NCI-H226 (cell line): ENCODE results near the gene NSMCE1.

Experiments
- DNase-seq: peaks from one replicate; pipeline ENCODE4 v3.0.0-alpha.2; 2015

NSMCE1 gene

DNA sequence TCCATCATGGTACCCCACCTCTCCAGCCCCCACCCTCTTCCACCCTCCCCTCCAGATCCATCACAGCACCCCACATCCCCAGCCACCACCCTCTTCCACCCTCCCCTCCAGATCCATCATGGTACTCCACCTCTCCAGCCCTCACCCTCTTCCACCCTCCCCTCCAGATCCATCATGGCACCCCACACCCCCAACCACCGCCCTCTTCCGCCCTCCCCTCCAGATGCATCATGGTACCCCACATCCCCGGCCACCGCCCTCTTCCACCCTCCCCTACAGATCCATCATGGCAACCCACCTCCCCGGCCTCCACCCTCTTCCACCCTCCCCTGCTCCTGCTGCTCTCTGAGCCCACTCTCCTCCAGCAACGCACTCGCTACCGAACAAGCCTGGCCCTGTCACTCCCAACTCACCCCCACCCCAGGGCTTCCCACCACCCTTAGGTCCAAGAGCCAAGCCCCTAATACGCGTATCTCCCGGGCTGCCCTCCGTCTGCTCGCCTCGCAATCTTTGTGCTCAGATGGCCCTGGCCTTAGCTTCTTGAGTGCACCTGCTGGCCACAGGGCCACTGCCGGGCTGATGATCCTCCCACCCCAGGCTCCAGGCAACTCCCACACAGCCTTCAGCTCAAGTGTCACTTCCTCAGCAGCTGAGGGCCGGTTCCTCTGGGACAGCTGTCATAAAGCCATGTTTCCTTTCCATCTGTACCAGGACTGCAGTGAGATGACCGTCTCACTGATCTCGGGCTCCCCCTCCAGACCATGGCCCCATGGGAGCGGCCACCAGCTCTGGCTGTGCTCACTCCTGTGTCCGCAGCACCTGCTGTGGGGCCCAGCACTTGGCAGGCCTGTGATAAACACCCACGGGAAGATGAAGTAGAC lies 39.7 kb downstream of the NSMCE1 start:
- no peak for DNase-seq

DNA sequence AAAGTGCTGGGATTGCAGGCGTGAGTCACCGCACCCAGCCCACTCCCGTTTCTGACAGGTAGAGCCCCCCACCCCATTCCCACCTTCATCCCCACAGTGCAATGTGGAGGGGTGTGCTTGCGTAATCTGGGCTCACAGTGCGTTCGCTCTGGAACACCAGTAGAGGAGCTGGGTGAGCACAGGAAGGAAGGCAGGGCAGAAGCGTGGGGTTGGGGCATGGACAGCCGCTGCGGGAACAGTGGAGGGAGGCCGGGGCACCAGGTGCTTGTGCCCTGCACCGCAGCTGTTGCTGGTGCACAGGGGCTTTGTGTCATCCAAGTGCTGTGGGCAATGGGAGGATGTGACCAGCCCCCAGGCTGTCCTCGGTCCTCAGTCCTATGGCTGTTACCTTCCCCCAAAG lies 40.5 kb downstream of the NSMCE1 start:
- no peak for DNase-seq

DNA sequence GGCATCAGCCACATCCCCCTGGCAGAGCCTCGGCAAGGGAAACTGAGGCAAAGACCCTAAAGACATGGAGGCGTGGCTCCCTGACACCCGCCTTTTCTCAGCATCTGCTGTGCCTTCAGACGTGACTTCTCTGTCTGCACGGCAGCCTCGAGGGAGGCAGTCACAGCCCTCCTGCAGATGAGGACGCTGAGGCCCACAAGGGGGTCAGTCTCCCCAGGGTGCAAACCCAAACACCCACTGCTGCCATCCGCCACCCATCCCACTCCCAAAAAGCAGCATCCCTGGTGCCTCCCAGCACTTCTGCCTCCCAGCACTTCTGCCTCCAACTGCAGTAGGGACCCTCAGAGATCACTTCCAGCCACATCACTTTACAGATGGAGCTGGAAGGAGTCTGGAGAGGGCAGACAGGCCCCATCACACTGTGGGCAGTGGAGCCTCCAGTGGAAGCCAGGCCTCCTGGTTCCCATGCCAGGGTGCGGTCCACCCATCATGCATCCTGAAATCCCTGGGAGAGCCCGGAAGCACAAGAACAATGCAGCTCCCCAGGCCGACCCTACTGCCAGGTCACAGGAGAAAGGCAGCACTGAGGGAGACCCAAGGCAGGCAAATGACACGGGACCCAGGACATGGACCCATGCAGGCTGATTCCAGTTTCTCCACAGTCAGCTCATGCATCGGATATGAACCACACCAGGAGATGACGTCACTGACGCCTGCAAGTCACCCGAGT lies 41.4 kb downstream of the NSMCE1 start:
- no peak for DNase-seq

DNA sequence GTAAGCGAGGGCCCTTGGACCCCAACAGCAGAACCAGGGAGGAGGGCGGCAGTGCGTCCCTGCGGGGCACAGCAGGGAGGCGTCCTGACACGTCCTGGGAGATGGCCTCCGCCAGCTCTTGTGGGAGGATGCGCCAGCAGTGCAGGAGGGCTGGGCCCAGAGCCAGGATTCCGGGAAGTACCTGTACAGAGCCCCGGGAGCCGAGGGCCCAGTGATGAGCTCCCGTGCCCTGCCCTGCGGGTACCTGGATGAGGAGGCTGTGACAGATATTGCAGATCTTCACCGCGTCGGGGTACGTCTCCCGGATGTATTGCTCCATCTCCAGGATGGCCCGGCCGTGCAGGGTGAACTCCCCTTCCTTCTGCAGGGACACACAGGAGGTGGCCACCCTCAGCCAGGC lies 42.1 kb downstream of the NSMCE1 start:
- no peak for DNase-seq

GRCh38 chr16:27225536-27226360 lies 42.8 kb downstream of the NSMCE1 start:
- no peak for DNase-seq

DNA sequence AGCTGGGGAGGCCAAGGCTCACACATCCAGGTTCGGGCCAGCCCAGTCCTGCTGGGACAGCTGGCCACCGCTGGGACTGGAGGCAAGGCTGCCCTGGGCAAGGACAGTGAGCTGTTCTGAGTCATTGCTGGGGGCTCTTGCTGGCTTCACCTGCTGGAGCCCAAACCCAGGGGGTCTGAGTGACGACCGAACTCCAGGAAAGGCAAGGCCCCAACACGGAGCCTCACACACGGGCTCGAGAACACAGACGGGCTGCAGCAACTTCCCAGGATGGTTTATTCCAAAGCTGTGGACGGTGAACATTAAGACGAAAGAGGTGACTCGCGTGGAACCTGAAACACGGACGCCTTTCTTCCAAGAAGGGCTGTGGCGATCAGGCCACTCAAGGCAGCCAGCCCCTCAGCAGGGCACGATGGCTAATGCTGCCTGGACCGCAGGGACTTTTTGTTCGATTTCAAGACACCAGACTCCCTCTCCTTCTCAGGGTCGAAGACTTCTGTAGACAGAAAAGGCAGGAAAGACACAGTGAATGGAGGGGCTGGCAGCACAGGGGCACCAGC lies 43.8 kb downstream of the NSMCE1 start:
- DNase-seq = no peak

GRCh38 chr16:27224271-27224737 lies 44.3 kb downstream of the NSMCE1 start:
- no peak for DNase-seq

DNA sequence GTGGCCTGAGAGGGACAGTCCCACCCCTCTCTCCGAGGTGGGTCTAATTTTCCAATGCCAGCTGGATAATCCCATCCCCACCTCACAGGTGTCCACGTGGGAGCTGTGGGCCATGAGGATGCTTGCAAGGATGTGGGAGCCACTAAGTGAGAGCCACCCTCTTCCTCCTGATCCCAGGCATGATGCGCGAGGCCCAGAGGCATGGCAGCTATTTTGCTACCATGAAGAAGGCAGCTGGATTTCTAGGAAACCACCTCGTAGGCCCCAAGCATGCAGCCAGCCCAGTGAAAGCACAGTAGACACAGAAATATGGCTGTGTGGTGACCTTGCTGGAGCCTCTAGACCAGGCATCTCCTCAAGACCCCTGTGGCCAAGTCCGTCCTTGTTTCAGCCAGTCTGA lies 44.9 kb downstream of the NSMCE1 start:
- DNase-seq = no peak

GRCh38 chr16:27223226-27223610 lies 45.4 kb downstream of the NSMCE1 start:
- no peak for DNase-seq

DNA sequence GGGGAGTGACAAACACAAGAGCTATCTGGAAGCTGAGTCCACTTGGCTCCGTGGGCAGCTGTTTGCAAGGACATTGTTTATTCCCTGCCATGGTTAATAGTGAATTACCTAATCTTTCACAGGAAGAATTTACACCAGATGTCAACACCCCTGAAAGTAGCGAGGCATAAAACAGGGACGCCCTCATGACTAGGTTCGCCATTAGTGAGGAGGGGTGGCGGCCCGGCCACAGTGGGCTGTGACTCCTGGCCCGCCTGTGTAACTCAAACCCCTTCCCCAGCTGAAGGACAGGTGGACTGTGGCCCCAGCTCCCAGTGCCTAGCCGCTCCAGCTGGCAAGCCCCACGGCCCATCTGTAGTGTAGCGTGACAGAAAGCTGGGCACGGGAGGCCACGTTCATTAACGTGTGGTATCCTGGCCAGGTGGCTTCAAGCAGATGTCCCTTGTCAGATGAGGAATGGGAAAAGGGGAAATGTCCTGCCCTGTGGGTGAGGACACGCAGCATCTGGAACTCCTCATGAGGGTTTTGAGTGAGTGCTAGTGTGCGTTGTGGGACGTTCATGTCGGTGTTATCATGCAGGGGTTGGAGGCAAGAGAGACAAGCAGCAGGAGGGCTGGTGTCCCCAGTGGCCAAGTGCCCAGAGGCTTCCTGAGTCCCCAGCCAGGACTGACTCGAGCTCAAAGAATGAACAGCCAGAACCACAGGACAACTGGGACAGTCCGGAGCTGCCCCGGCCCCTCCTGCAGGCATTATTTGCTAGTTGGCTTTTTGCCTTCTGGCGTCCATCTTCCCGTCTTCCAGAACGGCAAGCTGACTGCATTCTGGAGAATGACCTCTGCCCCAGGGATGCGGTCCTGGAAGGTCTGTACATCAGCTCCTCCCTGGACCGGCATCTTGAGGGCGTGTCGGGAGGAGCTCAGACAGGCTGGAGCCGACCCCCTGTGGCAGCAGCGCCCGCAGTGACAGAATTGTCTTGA lies 46.0 kb downstream of the NSMCE1 start:
- DNase-seq = no peak

DNA sequence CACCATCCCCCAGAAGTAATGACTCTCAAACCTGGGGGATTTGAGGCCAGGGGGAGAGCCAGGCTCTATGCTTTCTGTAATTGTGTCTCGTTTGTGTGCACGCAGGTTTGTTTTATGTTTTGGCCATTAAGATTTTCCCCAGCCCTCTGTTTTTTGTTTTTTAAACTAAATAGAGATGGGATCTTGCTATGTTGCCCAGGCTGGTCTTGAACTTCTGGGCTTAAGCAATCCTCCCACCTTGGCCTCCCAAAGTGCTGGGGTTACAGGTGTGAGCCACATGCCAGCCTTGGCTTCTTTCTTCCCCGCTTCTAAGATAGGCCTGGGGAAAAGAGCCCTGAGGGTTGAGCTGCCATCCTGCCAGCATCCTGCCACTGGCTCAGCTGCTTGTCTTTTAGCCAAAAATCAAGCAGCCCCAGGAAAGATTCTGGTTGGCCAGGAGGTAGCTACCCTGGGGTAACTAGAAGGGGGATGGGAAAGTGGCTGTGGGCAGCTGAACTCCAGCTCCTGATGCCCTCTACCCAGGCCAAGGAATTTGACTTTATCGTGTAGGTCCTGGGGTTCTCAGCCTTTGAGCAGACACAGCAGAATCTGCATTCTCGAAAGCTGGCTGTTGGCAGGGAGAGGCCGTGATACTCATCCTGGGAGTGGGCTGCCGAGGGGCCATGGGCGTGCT lies 46.9 kb downstream of the NSMCE1 start:
- no peak for DNase-seq

DNA sequence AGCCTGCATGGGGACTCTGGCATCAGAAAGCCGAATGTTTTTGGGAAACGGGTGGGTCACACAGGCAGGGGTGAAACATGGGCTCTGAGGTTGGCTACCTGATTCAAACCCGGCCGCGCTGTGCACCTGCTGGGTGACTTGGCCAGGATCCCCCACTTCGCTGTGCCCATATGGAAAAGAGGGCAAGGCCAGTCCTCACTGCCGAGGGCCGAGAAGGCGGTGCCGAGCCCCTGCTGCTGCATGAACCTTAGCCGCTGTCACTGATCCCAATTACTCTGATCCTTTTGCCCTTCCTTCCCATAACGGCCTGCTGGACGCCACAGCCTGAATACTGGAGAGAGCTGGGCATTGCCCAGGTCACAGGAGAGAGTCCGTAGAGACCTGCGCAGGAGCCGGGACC lies 47.6 kb downstream of the NSMCE1 start:
- no peak for DNase-seq

DNA sequence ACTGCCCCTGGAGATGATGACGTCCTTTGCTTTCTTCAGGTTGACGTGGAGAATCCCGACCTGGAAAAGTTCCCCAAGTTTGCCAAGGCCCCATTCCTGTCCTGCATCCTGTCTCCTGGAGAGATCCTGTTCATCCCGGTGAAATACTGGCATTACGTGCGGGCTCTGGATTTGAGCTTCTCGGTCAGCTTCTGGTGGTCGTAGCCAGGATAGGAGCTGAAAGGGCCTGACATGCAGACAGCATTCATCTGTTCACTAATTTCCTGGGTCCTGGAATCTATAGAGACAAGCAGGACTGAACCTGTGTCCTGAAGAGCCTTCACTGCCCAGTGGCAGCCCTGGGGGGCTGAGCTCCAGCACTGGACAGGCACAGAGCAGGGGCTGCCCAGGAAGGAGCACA lies 48.0 kb downstream of the NSMCE1 start:
- no peak for DNase-seq

DNA sequence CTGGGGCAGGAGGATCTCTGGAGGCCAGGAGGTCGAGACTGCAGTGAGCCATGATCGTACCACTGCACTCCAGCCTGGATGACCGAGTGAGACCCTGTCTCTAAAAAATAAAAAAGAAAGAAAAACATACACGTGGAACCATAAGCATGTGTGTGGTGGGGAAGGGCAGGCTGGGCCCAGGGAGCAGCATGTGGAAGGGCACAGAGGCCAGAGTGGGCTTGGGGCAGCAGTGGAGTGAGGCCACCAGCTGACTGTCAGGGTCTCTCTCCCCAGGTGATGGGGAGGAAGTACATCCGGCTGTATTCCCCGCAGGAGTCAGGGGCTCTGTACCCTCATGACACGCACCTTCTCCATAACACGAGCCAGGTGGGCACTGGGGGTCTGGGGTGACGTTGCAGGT lies 48.5 kb downstream of the NSMCE1 start:
- DNase-seq = no peak

DNA sequence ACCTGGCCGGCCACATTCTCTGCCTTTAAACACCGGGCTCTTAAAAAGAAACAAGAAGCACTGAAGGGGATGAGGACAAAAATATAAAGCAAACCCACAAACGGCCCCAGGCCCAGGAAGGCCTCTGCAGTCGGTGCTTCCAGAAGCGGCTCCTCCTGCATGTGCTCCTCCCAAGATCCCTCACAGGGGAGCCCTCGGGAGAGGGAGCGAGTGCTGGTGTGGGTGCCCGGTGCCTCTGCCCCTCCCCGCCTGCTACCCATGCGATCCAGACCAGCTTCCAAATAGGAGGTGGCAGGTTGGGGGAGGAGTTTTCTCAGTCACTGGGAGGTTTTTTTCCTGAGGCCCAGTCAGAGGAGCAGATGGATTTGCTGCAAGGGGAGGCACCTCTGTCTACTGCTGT lies 49.4 kb downstream of the NSMCE1 start:
- no peak for DNase-seq

DNA sequence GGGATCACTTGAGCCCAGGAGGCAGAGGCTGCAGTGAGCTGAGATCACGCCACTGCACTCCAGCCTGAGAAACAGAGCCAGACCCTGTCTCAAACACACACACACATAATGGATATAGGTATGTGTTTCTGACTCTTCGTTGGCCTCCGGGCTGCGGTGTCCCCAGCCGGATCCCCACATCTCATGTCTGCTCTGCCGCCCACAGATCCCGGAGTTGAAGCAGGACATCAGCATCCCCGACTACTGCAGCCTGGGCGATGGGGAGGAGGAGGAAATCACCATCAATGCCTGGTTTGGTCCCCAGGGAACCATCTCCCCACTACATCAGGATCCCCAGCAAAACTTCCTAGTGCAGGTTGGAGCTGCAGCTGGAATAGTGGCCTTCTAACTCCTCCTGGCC lies 49.8 kb downstream of the NSMCE1 start:
- no peak for DNase-seq

DNA sequence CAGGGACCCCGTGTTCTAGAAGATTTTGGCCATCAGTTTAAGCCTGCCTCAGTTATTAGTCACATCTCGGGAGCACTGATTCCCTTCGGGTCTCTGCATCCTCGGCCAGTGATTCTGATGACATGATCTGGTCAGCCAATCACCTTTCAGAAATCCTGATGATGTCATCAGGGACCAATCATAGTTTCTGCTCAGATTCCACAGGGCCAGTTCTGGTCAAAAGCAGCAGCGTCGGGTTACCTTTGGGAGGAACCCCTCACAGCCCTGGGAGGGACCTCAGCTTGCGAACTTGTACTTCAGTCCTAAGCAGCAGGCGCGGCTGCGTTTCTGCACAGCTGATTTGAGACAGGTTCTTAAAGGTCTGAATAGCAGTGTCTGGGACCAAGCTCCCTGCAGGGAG lies 51.3 kb downstream of the NSMCE1 start:
- DNase-seq = peak; percentile 72

DNA sequence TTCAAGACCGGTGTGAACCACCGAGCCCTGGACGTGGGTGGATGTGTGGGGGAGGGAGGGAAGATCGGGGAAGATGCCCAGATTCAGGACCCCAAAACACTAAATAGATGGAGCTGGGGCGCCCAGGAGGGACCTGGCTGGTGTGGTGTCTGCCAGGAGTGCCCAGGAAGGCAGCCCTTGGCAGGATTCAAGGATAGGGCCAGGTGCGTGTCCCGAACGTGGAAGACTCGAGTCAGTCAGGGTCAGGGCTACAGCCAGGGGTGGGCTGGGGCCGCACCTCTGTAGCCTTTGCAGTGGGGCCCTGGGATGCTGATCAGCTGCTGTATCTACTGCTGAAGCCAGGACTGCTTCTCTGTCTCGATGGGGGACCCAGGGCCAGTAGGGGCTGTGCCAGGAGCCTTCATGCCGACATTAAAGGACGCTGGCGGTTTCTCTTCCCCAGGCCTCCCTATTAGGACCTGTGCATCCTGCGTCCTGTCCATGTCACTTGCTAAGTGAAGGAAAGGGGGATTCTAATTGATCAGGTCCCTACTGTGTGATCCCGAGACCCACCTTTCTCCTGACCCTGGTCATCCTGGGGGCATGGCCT lies 52.2 kb downstream of the NSMCE1 start:
- no peak for DNase-seq

- no peak for DNase-seq
Measured at GRCh38 chr16:27215660-27216059, 52.9 kb downstream of the NSMCE1 start.

- no peak for DNase-seq
Measured at GRCh38 chr16:27214084-27214961, 54.2 kb downstream of the NSMCE1 start.
